Erythroblast (primary cell): ENCODE measurements around the gene MED16.
A peak's percentile ranks its signal among the peaks of the same experiment; 100 is the strongest.

ENCODE experiments used
- DNase-seq, 2 experiments: peaks; one replicate each; lab custom pipeline; 2025; lab: John Stamatoyannopoulos, UW
- GATA1 ChIP-seq: IDR thresholded peaks from 2 replicates; pipeline ENCODE4 v1.6.1; 2011; ENCODE audit warnings: low read depth, mild to moderate bottlenecking, control low read depth, low read length, moderate library complexity
- POLR2A ChIP-seq: IDR thresholded peaks from 2 replicates; pipeline ENCODE4 v1.6.1; 2011; ENCODE audit warnings: mild to moderate bottlenecking, low read length

MED16 gene

GRCh38 chr19:892894-893689 lies at the start of gene MED16, which contains the start of gene RNU6-9:
Gene MED16, minus strand, starts transcription at chr19:893187. Its CDS starts 2,056 bp downstream, at chr19:891131.
Gene RNU6-9, plus strand, starts transcription at chr19:893484.
- DNase-seq, result peak; percentile 95 to 97

GRCh38 chr19:942133-942645 lies 49.2 kb upstream of the MED16 start:
- TF ChIP-seq POLR2A, result no peak
- no peak for TF ChIP-seq GATA1

More at GRCh38 chr19:892894-893689, at the start of gene MED16, which contains the start of gene RNU6-9:
- no peak for TF ChIP-seq GATA1
- peak; percentile 69 for TF ChIP-seq POLR2A

GRCh38 chr19:941292-942132 lies 48.5 kb upstream of the MED16 start:
- TF ChIP-seq GATA1, result no peak
- no peak for TF ChIP-seq POLR2A
- DNase-seq, result no peak

More at GRCh38 chr19:942133-942645, 49.2 kb upstream of the MED16 start:
- DNase-seq, result no peak

GRCh38 chr19:940591-941291 lies 47.8 kb upstream of the MED16 start:
- peak; percentile 62 for TF ChIP-seq POLR2A
- no peak for TF ChIP-seq GATA1
- no peak for DNase-seq

GRCh38 chr19:939922-940321 lies 46.9 kb upstream of the MED16 start:
- no peak for TF ChIP-seq POLR2A
- no peak for DNase-seq

- no peak for TF ChIP-seq GATA1
- no peak for DNase-seq
Observed at GRCh38 chr19:939439-939838, 46.5 kb upstream of the MED16 start.

GRCh38 chr19:938233-938923 lies 45.4 kb upstream of the MED16 start:
- no peak for DNase-seq
- TF ChIP-seq GATA1, result no peak
- no peak for TF ChIP-seq POLR2A

GRCh38 chr19:937259-937694 lies 44.3 kb upstream of the MED16 start:
- no peak for DNase-seq
- TF ChIP-seq POLR2A, result no peak

- no peak for DNase-seq
- TF ChIP-seq GATA1 (no peak), POLR2A (no peak)
Observed at GRCh38 chr19:936175-936546, 43.2 kb upstream of the MED16 start.

- TF ChIP-seq POLR2A, result no peak
- TF ChIP-seq GATA1, result no peak
- DNase-seq, result peak in 1 of 2 experiments; percentile 40
Observed at GRCh38 chr19:934865-935479, 42.0 kb upstream of the MED16 start.

GRCh38 chr19:934197-934840 lies 41.3 kb upstream of the MED16 start:
- no peak for TF ChIP-seq POLR2A
- TF ChIP-seq GATA1, result no peak

GRCh38 chr19:933553-933882 lies 40.5 kb upstream of the MED16 start:
- DNase-seq, result no peak
- no peak for TF ChIP-seq POLR2A
- TF ChIP-seq GATA1, result no peak

More at GRCh38 chr19:934197-934840, 41.3 kb upstream of the MED16 start:
- DNase-seq, result no peak
